GM18505 (cell line): ENCODE measurements around the gene TNFRSF1A.

Source experiments
- ATAC-seq: cut with Tn5 transposase; IDR thresholded peaks from one replicate; pipeline ENCODE4 v1.9.1; 2021; ENCODE audit not compliant: unreplicated experiment
- POLR2A ChIP-seq: IDR thresholded peaks from 4 replicates; pipeline ENCODE4 v1.6.1; 2011; ENCODE audit warnings: borderline replicate concordance; ENCODE audit not compliant: insufficient read depth, insufficient read length; ENCODE audit errors: extremely low read depth

The TNFRSF1A gene

GRCh38 chr12:6326316-6327228, 15.3 kb downstream of the TNFRSF1A start:
- ATAC-seq = no peak
- no peak for TF ChIP-seq POLR2A

GRCh38 chr12:6324936-6325750, 16.7 kb downstream of the TNFRSF1A start:
- TF ChIP-seq POLR2A = no peak

GRCh38 chr12:6323995-6324711, 17.7 kb downstream of the TNFRSF1A start:
- ATAC-seq = no peak
- TF ChIP-seq POLR2A = no peak

More at GRCh38 chr12:6324936-6325750, 16.7 kb downstream of the TNFRSF1A start:
- ATAC-seq = no peak

- no peak for ATAC-seq
- no peak for TF ChIP-seq POLR2A
Measured at GRCh38 chr12:6323340-6323994, 18.4 kb downstream of the TNFRSF1A start.

GRCh38 chr12:6322969-6323339, 18.9 kb downstream of the TNFRSF1A start:
- no peak for ATAC-seq
- TF ChIP-seq POLR2A = no peak

- ATAC-seq = no peak
- TF ChIP-seq POLR2A = no peak
Measured at GRCh38 chr12:6322352-6322751, 19.5 kb downstream of the TNFRSF1A start.

- ATAC-seq = no peak
Measured at GRCh38 chr12:6321905-6322304, 20.0 kb downstream of the TNFRSF1A start.

GRCh38 chr12:6319446-6319845, 22.4 kb downstream of the TNFRSF1A start:
- ATAC-seq = no peak
- TF ChIP-seq POLR2A = no peak

More at GRCh38 chr12:6321905-6322304, 20.0 kb downstream of the TNFRSF1A start:
- no peak for TF ChIP-seq POLR2A

GRCh38 chr12:6318440-6318879, 23.4 kb downstream of the TNFRSF1A start:
- no peak for ATAC-seq
- TF ChIP-seq POLR2A = no peak

GRCh38 chr12:6317693-6318439, 24.0 kb downstream of the TNFRSF1A start:
- TF ChIP-seq POLR2A = no peak
- no peak for ATAC-seq

GRCh38 chr12:6316921-6317692, 24.8 kb downstream of the TNFRSF1A start:
- no peak for ATAC-seq
- no peak for TF ChIP-seq POLR2A

- no peak for TF ChIP-seq POLR2A
- no peak for ATAC-seq
Measured at GRCh38 chr12:6315704-6316597, 25.9 kb downstream of the TNFRSF1A start.
